Activated CD4-positive, CD25-positive, alpha-beta regulatory T cell treated with anti-CD3 and anti-CD28 coated beads, Interleukin-2, amount 50 U/mL, for 72 hours (primary cell): ENCODE results near the gene RRH.
"Not testable (repeated sequence)": the region's sequence is repeated elsewhere in the genome, so short reads cannot be mapped to it uniquely, and the experiment has no call there.

ENCODE experiments used
- DNase-seq: peaks from one replicate; pipeline ENCODE4 v3.0.0; 2021

Gene RRH

DNA sequence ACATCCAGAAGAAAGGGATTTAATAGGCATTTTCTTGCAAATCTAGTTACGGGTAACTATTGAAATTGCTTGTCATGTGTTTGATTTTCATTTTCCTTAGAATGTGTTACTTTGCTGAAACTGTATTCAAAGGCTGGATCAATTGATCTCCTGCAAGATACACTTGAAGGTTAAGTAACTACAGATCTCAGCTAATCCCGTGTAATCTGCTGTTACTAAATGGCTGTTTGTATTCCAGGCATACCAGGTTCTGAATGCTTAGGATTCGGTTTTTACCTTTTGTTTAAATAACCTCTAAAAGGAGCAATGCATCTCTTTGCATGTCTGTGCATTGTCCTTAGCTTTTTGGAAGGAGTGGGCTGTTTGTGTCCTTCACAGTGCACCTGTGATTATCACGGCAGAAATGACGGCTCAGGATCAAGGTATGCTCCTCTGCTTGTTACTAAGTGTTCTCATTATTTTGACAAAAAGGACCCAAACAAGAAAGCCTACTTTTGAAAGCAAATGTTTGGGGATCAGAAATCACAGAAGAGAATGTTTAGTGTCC, 20.2 kb downstream of the RRH start, which contains the start of gene LRIT3:
LRIT3 (plus strand) TSS at position 212 of the 547 bp plus-strand sequence; CDS start at position 307, 95 bp downstream.
- DNase-seq: no peak

DNA sequence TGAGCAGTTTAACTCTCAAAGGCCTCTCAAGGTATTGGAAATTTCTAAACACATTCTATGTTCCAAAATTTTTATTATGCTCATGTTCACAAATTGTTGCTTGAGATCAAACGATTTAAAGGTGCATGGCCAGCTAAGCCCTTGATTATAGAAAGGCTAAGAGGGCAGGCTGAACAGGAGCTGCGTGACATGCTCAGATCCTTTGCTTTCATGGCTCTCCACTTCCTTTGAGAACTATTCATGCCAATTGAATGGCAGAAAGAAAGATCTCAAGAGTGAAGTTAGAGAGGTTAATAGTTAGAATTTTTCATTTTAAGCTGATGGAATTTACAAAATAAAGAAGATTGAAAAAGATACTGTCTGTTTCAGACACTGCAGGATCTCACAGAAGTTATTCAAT, 20.7 kb downstream of the RRH start:
- DNase-seq: no peak

DNA sequence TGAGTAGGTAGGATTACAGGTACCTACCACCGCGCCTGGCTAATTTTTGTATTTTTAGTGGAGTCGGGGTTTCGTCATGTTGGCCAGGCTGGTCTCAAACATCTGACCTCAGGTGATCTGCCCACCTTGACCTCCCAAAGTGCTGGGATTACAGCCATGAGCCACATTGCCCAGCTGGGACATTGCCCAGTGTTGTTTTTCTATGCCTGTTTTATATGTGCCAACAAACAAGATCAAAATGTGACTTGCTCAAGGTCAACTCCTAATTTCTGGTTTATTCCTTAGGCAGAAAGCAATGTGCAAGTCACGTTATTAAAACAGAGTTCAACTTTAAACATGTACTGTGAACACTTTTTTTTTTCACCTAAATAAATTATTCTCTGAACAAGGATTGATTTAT, 22.8 kb downstream of the RRH start:
- no peak for DNase-seq

DNA sequence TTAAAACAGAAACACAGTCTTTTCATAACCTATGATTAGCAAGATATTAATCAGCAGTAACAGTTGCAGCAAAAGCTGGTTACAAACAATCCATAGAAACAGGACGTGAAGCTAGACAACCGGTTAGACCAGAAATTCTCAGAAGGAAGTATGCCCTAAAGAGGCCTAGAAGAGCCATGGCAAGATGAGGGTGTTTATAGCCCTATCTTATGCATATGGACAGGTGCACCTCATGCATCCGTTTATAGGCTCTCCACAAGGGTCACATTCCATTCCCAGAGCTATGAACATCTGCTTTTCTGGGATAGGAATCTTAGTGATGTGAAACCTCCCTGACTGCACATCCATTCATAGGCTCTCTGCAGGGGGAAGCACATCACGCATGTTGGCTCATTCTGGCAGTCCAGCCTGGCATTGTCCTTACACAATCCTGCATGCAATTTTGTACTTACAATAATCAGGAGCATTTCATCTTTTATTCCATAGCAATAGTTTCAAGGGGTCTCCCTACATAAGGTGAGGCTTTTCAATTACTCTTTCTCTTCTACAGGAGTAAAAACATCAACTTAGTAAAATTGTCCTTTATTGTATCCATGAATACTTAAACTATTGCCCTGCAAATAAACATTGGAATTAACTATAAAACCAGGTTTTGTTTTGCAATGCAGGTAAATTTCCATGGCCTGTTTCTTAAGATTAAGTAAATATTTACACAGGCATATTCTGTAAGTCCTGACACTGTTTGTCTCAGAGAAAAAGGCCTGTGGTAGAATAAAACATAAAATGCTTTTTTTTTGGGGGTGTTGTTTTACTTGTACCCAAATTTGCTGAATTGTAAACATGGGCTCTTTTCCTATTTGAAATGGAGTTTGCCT, 31.9 kb downstream of the RRH start:
- not testable (repeated sequence) for DNase-seq

DNA sequence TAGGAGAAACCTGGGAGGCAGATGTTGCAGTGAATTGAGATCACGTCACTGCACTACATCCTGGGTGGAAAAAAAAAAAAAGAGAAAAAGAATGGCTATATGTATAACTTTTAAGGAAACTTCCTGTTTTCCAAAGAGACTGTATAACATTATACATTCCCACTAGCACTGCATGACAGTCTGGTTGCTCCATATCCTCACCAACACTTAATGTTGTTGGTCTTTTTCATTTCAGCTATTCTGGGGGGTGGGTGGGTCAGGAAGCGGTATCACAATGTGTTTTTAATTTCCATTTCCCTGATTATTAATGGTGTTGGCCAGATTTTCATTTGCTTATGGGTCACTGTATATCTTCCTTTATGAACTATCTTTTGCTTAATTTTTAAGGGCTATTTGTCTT, 33.5 kb downstream of the RRH start:
- no peak for DNase-seq

DNA sequence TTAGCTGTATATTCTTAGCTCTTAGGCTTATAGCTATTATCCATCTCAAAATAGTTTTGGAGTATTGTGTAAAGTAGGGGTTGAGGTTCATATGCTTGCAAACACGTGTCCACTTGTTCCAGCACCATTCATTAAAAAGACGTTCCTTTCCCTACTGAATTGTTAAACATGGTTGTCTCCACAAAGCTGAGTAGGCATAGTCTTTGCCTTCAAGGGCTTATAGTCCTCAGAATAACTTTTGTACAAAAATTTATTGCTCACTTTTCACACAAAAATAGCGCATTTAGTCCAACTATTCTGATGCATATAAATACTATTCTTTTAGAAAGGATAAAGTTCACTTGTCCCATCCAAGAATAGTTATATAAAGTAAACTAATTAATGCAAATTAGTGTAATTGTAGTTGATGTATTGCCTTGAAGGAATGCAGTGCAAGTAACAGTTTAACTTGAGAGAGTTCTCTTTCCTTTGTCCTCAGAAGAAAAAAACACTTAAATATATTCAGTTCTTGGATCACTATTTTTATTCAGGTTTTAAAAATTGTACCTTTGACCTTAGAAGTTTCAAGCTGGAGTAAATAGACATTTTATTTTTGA, 34.2 kb downstream of the RRH start:
- no peak for DNase-seq

DNA sequence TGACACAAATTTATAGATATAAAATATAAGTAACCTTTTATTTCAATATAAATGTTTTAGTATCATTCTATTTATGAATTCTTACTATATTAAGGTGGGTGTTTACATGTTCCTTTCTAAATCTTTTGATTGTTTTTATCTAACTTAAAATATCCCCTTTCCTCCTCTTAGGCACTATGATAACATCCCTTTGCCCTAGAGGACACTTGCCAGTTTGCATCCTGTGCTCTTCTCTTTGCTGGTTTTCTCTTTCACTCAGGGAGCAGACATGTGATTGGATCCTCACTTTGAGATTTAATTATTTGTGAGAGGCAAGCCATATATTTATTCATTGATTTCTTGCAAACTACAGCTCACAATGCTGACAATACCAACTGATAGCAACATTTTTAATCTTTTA, 36.4 kb downstream of the RRH start:
- no peak for DNase-seq

DNA sequence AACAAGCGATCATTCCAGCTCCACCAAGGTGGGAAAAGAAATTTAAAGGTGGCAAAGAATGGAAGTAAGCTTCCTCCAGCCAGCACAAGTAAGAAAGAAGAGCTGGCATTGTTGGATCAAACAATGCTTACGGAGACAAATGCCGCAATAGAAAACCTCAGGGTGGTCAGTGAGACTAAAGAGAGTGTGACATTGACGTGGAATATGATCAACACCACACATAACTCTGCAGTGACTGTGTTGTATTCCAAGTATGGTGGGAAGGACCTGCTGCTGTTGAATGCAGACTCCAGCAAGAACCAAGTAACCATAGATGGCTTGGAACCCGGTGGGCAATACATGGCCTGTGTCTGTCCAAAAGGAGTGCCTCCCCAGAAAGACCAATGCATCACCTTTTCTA, 42.3 kb downstream of the RRH start:
- no peak for DNase-seq

DNA sequence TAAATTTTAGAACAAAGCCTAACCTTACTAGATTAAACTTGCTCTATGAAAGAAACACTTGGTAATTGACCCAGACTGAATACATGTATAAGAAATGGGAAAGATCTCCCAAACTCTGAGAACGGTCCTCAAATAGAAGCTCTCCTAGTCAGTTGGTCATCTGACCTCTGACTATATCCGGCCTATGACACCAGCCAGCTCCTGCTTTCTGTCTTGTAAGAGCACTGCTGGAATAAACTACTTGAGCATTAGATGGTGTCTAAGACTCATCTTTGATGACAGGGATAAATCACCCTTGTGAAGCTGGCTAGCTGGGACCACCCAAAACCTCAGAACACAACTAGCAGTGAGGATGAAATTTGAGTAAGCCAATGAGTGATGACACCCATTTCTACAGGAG, 44.3 kb downstream of the RRH start:
- no peak for DNase-seq

DNA sequence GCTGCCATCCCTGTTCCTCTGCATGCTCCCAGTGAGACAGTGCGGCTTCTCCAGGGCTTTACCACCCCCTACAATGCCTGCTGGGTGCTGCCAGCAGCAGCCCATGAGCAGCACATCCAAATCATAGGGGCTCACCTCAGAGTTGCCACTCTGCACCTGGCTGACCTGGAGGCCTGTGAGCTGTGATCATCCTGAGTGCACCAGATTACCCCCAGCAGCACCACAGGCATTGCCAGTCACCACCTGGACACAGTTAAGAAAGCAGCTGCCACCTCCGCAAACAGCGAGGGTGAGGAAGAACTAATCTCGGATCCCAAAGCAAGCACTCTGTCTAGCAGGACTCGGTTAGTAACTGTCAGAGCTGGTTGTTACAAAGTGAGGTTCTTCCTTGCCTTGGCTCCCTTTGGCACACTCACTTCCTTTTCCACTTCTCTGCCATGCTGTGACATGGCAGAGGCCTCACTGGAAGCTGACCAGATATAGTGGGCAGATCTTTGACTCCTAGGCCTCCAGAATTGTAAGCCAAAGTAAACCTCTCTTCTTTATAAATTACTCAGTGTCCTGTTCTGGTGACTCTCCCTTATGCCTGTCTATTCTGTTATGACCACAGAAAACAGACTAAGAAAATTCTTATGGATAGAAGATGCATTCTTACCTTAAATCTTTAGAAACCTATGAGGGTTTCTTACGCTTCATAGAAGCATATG, 45.3 kb downstream of the RRH start:
- DNase-seq: no peak

DNA sequence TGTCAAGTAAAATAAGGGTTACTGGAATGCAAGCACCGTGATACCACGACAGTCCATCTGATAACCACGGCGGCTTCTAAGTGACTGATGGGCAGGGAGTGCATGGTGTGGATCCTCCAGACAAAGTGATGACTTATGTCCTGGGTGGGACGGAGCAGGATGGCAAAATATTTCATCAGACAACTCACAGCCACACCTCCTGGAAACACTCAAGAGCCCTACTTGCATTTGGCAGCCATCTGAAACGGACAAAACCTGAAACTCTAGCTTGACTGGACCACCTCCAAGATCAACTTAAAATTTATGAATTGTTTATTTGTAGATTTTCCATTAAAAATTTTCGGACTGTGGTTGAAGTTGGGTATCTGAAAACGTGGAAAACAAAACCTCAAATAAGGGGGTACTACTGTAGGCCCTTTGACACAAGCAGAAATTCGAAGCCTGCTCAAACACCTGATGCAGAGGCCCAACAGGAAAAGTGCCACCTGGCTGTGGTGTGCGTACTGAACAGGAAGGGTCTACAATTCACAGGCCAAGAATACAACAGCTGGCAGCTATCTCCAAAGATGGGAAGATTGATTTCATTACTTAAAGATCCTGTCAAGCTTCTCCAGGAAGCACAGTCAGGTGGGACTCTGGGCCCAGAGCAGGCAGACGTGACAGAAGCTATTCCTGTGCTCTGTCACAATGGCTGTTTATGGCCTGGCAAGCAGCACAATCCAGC, 46.2 kb downstream of the RRH start:
- DNase-seq: no peak

DNA sequence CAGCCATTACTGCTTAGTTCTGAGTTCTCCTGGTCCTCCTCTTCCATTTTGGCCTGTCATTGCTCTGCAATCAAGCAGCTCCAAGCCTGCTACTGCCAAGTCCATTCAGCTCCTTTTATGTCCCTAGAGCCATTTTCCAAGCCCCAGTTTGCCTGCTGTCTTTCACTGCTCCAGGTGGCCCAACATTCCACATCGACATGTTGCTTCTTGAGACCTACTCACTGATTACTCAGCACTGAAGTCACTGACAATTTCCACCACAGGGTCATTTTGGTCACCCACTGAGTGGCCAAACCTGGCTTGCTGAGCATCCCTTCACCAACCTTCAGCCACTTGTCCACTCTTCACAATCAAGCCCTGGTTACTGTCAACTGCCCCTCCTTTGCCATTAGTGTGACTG, 47.3 kb downstream of the RRH start:
- no peak for DNase-seq

DNA sequence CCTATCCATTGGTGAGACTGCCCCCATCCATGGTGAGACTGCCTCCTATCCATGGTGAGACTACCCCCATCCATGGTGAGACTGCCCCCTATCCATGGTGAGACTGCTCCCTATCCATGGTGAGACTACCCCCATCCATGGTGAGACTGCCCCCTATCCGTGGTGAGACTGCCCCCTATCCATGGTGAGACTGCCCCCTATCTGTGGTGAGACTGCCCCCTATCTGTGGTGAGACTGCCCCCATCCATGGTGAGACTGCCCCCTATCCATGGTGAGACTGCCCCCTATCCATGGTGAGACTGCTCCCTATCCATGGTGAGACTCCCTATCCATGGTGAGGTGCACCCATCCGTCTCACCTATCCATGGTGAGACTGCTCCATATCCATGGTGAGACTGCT, 47.8 kb downstream of the RRH start:
- not testable (repeated sequence) for DNase-seq

DNA sequence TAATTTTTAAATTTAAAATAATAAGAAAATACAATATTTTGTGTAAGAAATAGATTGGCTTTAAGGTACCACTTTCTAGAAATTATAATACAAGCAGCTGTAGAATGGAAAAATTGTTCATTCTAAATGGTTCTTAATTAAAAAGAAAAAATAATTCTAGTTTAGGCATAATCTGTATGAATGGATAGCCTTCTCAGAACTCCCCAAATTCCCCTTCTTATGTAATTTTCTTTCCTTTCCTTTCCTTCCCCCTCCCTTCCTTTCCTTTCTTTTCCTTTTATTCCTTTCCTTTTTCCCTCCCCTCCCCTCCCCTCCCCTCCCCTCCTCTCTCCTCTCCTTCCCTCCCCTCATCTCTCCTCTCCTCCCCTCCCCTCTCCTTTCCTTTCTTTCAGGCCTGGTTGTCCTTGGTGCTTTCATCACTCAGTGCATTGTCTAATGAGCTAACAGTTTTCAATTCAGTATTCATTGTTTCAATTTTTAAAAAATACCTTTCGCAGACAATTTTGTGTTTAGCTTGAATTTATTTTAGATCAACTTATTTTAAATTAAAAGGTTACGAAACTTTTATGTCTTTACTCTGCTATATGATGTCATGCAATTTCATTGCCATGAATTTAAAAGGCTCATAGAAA, 49.0 kb downstream of the RRH start:
- no peak for DNase-seq

DNA sequence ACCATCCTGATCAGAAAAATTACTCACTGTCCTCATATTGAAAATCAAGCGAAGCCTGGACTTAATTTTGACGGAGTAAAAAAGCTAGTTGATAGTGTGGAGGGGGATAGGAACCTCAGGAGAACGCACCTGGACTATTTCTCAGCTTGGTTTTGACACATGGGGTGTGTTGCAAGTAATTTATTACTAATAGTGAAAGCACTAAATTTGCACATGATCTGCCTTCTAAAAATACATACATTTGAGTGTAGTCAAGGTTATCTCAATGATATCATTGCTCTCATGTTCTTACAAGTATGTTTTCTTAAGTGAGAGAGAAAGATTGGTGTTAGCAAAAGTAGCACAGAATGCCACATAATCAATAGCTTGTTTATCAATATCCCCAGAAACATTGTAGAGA, 49.6 kb downstream of the RRH start:
- DNase-seq: no peak

DNA sequence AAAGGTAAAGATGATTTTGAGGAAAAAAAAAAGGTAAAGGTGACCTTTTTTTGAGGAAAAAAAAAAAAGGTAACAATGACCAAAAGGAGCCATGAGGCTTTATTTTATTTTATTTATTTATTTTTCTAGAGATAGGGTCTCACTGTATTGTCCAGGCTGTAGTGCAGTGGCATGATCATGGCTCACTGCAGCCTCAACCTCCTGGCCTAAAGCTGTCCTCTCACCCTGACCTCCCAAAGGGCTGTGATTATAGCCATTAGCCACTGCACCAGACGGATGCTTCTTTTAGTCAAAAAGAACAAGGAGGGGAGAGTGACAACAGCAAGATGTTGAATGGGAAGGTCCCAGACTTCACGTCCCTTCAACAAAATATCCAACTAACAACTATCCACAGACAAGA, 50.6 kb downstream of the RRH start:
- DNase-seq: no peak

DNA sequence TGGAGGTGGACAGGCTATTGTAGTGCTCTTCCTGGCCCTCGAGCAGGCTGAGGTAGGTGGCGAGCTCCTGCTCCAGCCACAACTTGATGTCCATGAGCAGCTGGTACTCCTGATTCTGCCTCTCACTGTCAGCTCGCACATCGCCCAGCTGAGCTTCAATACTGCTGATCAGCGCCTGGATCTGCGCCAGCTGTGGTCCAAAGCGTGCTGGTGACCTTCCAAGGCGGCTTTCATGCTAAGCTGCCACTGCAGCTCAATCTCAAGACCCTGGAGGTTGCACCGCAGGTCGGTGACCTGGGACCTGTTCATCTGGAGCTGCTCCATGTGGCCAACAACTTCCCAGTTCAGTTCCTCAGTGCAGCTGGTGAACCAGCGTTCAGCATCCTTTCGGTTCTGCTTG, 51.3 kb downstream of the RRH start:
- DNase-seq: no peak

DNA sequence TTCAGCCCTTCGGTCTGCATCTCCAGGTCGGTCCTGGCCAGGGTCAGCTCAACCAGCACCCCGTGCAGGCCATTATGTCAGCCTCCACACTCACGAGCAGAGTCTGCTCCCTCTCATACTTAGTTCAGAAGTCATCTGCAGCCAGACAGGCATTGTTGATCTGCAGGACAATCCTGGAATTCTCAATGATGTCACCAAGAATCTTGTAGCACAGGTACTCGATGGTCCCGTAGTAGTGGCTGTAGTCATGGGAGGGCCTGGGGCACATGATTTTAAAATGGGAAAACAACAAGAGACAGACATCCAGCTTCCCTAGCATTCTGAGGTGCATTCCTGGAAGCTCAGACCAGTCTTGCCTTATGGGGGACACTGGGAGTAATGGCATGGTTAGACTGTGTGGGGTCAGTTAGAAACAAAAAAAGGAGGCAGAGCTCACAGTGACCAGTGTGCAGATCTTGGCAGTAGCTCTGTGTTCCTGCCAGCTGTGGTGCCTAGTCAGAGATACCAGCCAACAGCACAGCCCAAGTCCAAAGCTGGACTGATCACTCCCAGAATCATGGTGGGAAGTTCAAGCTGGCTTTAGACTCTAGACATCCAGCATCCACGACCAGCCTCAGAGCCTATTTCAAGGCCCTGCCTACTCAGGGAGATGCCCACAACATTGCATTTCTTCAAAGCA, 52.0 kb downstream of the RRH start:
- DNase-seq: no peak

DNA sequence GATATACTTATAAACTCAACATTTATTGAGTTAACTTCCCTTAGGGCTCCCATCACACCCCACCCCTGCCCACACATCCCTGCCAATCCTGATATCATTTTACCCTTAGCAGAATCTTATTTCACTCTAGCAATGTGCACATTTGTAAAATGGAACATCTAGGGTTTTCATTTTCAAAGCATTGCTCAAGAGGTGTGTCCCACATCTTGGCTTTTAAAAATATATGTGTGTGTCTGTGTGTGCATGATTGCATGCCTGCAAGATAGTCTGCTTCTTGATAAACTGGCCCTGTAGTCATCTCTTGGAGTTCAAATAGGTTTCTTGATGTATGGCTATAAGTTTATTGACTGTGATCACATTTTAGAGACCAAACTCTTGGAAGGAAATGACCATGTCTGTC, 58.5 kb downstream of the RRH start:
- DNase-seq: no peak

DNA sequence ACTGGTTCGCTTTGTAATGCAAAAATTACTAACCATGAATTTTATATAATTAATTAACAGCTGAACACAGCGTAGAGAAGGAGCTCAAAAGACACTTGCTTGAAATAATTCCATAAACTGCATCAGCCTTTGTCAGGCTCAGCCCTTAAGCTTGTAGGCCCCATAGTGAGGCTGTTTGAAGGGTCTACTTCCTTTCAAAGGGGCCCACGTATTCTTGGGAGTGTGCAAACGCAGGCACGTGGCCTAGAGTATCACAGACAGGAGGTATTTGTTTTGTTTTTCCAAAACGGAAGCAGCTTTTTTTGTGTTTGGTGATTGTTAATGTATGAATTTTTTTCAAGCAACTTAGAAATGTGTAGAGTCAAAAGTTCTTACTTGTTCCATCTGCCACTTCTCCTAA, 59.3 kb downstream of the RRH start:
- DNase-seq: no peak

DNA sequence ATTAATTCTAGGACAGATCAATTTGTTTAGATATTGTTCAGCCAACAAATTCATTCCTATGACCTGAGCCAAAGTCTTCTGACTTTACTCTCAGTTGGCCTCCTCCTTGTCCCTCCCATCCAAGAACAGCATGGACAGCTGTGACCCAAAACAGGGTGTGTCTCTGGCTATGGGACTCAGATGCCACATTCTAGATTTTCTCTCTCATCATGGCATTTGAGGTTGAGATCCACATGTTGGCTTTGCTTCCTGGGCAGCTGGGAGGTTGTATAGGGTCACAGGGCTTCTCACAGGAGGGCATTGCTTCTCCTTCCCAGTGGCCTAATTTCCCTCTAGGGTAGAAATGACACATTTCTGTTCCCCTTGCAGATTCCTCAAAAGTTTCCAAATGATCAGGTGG, 62.3 kb downstream of the RRH start:
- DNase-seq: no peak
